ENCODE measurements around the gene CHORDC1. TPM values are rescaled to one million over a fixed set of nuclear protein-coding genes. Genes with fewer than 3 reads are reported as not detected.
"Not testable (repeated sequence)": the region's sequence is repeated elsewhere in the genome, so short reads cannot be mapped to it uniquely, and the experiment has no call there.

The CHORDC1 gene
- polyA plus RNA-seq, 1 donor, result 46.3 TPM

- no peaks in the 10 kb centered on the region for H3K36me3 ChIP-seq (ENCODE audit: control insufficient read depth, insufficient read depth, low read length)
- no peak for DNase-seq
- no peaks in the 10 kb centered on the region for H3K4me1 ChIP-seq (ENCODE audit: control insufficient read depth, insufficient read depth, low read length)
- no peak overlapping the region for H3K27ac ChIP-seq (ENCODE audit: low read length)
- no peaks in the 10 kb centered on the region for H3K9me3 ChIP-seq (ENCODE audit: control insufficient read depth, low read depth, low read length)
- WGBS (ENCODE audit: insufficient coverage, low lambda C conversion rate), result 100% methylated on average over 1 of the region's 4 CpGs
- no peaks in the 10 kb centered on the region for H3K27me3 ChIP-seq (ENCODE audit: control insufficient read depth, insufficient read depth, low read length)
- no peak overlapping the region for H3K4me3 ChIP-seq (ENCODE audit: low read length)
Measured at GRCh38 chr11:90192869-90193582, 29.8 kb downstream of the CHORDC1 start.

DNA sequence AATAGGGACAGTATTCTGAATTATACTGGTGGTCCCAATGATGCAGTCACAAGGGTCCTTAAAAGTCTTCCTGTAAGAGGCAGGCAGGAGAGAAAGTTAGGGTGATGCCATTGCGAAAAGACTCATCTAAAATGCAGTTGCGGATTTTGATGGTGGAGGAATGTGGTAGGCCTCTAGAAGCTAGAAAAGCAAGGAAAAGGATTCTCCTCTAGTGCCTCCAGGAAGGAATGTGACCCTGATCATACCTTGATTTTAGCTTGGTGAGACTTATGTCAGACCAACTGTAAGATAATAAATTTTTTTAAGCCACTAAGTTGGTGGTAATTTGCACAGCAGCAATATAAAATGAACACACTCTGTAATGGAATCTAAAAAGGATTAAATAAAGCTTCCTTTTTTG, 33.8 kb downstream of the CHORDC1 start:
- Histone ChIP-seq H3K4me3 (ENCODE audit: low read length) (no peak overlapping the region), H3K9me3 (ENCODE audit: control insufficient read depth, low read depth, low read length) (no peaks in the 10 kb centered on the region), H3K27me3 (ENCODE audit: control insufficient read depth, insufficient read depth, low read length) (no peaks in the 10 kb centered on the region), H3K27ac (ENCODE audit: low read length) (no peak overlapping the region), H3K36me3 (ENCODE audit: control insufficient read depth, insufficient read depth, low read length) (no peaks in the 10 kb centered on the region), H3K4me1 (ENCODE audit: control insufficient read depth, insufficient read depth, low read length) (no peaks in the 10 kb centered on the region)
- no peak for DNase-seq
- 100% methylated on average over 2 of the region's 2 CpGs for WGBS (ENCODE audit: insufficient coverage, low lambda C conversion rate)

GRCh38 chr11:90187839-90188238, 35.0 kb downstream of the CHORDC1 start:
- WGBS (ENCODE audit: insufficient coverage, low lambda C conversion rate), result 86% methylated on average over 1 of the region's 3 CpGs
- H3K4me1 ChIP-seq (ENCODE audit: control insufficient read depth, insufficient read depth, low read length), result no peaks in the 10 kb centered on the region
- H3K4me3 ChIP-seq (ENCODE audit: low read length), result no peak overlapping the region
- DNase-seq, result no peak
- H3K9me3 ChIP-seq (ENCODE audit: control insufficient read depth, low read depth, low read length), result no peaks in the 10 kb centered on the region
- no peak overlapping the region for H3K27ac ChIP-seq (ENCODE audit: low read length)
- no peaks in the 10 kb centered on the region for H3K36me3 ChIP-seq (ENCODE audit: control insufficient read depth, insufficient read depth, low read length)
- H3K27me3 ChIP-seq (ENCODE audit: control insufficient read depth, insufficient read depth, low read length), result no peaks in the 10 kb centered on the region

DNA sequence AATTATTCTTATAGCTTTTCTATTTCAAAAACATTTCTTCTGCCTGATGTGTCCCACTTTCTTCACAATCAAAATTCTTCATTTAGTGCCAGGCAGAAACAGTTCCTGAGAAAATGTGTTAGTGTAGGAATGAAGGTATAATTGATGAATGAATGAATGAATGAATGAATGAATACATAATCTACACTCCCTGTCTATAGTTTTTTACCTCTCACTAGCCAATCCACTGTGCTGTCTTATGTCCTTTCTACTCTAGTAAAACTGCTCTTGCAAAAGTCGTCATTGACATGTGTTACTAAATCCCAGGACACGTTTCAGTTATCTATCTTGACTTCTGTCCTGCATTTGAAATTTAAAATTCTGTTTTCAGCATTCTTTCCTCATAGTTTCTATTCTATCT, 42.9 kb downstream of the CHORDC1 start:
- no peaks in the 10 kb centered on the region for H3K27me3 ChIP-seq (ENCODE audit: control insufficient read depth, insufficient read depth, low read length)
- DNase-seq, result no peak
- no peak overlapping the region for H3K27ac ChIP-seq (ENCODE audit: low read length)
- H3K4me1 ChIP-seq (ENCODE audit: control insufficient read depth, insufficient read depth, low read length), result no peaks in the 10 kb centered on the region
- H3K36me3 ChIP-seq (ENCODE audit: control insufficient read depth, insufficient read depth, low read length), result no peaks in the 10 kb centered on the region
- no peaks in the 10 kb centered on the region for H3K9me3 ChIP-seq (ENCODE audit: control insufficient read depth, low read depth, low read length)
- H3K4me3 ChIP-seq (ENCODE audit: low read length), result no peak overlapping the region
- no CpG with 5 or more reads among the region's 2 CpGs for WGBS (ENCODE audit: insufficient coverage, low lambda C conversion rate)

- H3K27ac ChIP-seq (ENCODE audit: low read length), result no peak overlapping the region
- H3K36me3 ChIP-seq (ENCODE audit: control insufficient read depth, insufficient read depth, low read length), result no peaks in the 10 kb centered on the region
- H3K27me3 ChIP-seq (ENCODE audit: control insufficient read depth, insufficient read depth, low read length), result no peaks in the 10 kb centered on the region
- no peak for DNase-seq
- no peak overlapping the region for H3K4me3 ChIP-seq (ENCODE audit: low read length)
- H3K4me1 ChIP-seq (ENCODE audit: control insufficient read depth, insufficient read depth, low read length), result no peaks in the 10 kb centered on the region
- 90% methylated on average over 1 of the region's 2 CpGs for WGBS (ENCODE audit: insufficient coverage, low lambda C conversion rate)
- no peaks in the 10 kb centered on the region for H3K9me3 ChIP-seq (ENCODE audit: control insufficient read depth, low read depth, low read length)
Measured at GRCh38 chr11:90178751-90179150, 44.1 kb downstream of the CHORDC1 start.

DNA sequence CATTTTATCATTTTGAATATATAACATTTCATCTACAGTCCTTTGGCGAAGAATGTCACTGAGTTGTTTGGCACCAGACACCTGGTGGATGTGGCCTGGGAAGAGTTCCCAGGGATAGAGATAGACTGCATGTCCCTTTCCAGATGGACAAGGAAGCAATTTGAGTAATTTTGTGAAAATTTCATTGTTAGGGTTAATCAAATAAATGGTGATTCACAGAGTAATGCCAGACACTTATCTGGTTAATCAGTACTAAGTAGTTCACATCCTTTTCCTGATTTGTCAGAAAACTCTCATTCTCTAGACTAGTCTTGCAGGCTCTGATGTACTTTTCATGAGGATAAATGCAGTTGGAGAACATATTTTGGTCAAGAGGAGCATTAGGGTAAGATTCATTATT, 46.8 kb downstream of the CHORDC1 start:
- DNase-seq, result no peak
- H3K4me3 ChIP-seq (ENCODE audit: low read length), result no peak overlapping the region
- no peaks in the 10 kb centered on the region for H3K4me1 ChIP-seq (ENCODE audit: control insufficient read depth, insufficient read depth, low read length)
- H3K9me3 ChIP-seq (ENCODE audit: control insufficient read depth, low read depth, low read length), result no peaks in the 10 kb centered on the region
- H3K27me3 ChIP-seq (ENCODE audit: control insufficient read depth, insufficient read depth, low read length), result no peaks in the 10 kb centered on the region
- H3K36me3 ChIP-seq (ENCODE audit: control insufficient read depth, insufficient read depth, low read length), result no peaks in the 10 kb centered on the region
- no peak overlapping the region for H3K27ac ChIP-seq (ENCODE audit: low read length)
- no CpG with 5 or more reads among the region's 1 CpG for WGBS (ENCODE audit: insufficient coverage, low lambda C conversion rate)

GRCh38 chr11:90171359-90171758, 51.5 kb downstream of the CHORDC1 start:
- Histone ChIP-seq H3K4me3 (ENCODE audit: low read length) (no peak overlapping the region), H3K27me3 (ENCODE audit: control insufficient read depth, insufficient read depth, low read length) (no peaks in the 10 kb centered on the region), H3K9me3 (ENCODE audit: control insufficient read depth, low read depth, low read length) (no peaks in the 10 kb centered on the region), H3K36me3 (ENCODE audit: control insufficient read depth, insufficient read depth, low read length) (no peaks in the 10 kb centered on the region), H3K4me1 (ENCODE audit: control insufficient read depth, insufficient read depth, low read length) (no peaks in the 10 kb centered on the region), H3K27ac (ENCODE audit: low read length) (no peak overlapping the region)
- no peak for DNase-seq

- no peaks in the 10 kb centered on the region for H3K27me3 ChIP-seq (ENCODE audit: control insufficient read depth, insufficient read depth, low read length)
- no peaks in the 10 kb centered on the region for H3K36me3 ChIP-seq (ENCODE audit: control insufficient read depth, insufficient read depth, low read length)
- no peak overlapping the region for H3K4me3 ChIP-seq (ENCODE audit: low read length)
- H3K9me3 ChIP-seq (ENCODE audit: control insufficient read depth, low read depth, low read length), result no peaks in the 10 kb centered on the region
- no peak overlapping the region for H3K27ac ChIP-seq (ENCODE audit: low read length)
- DNase-seq, result no peak
- 94% methylated on average over 3 of the region's 3 CpGs for WGBS (ENCODE audit: insufficient coverage, low lambda C conversion rate)
- no peaks in the 10 kb centered on the region for H3K4me1 ChIP-seq (ENCODE audit: control insufficient read depth, insufficient read depth, low read length)
Measured at GRCh38 chr11:90168571-90168970, 54.3 kb downstream of the CHORDC1 start.

GRCh38 chr11:90167704-90168103, 55.1 kb downstream of the CHORDC1 start:
- H3K27ac ChIP-seq (ENCODE audit: low read length); H3K27me3 ChIP-seq (ENCODE audit: control insufficient read depth, insufficient read depth, low read length); H3K36me3 ChIP-seq (ENCODE audit: control insufficient read depth, insufficient read depth, low read length); DNase-seq; H3K4me3 ChIP-seq (ENCODE audit: low read length); H3K9me3 ChIP-seq (ENCODE audit: control insufficient read depth, low read depth, low read length); H3K4me1 ChIP-seq (ENCODE audit: control insufficient read depth, insufficient read depth, low read length): not testable (repeated sequence)
- WGBS (ENCODE audit: insufficient coverage, low lambda C conversion rate), result no CpG with 5 or more reads among the region's 8 CpGs

DNA sequence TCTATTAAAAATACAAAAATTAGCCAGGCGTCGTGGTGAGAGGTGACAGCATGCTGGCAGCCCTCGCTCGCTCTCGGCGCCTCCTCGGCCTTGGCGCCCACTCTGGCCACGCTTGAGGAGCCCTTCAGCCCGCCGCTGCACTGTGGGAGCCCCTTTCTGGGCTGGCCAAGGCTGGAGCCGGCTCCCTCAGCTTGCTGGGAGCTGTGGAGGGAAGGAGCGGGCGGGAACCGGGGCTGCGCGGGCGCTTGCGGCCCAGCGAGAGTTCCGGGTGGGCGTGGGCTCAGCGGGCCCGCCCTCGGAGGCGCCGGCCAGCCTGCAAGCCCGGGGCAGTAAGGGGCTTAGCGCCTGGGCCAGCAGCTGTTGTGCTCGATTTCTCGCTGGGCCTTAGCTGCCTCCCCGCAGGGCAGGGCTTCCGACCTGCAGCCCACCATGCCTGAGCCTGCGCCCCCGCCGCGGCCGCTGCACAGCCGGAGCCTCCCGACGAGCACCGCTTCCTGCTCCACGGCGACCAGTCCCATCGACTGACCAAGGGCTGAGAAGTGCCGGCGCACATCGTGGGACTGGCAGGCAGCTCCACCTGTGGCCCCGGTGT, 55.8 kb downstream of the CHORDC1 start:
- not testable (repeated sequence) for H3K27ac ChIP-seq (ENCODE audit: low read length); H3K4me3 ChIP-seq (ENCODE audit: low read length); H3K4me1 ChIP-seq (ENCODE audit: control insufficient read depth, insufficient read depth, low read length); H3K36me3 ChIP-seq (ENCODE audit: control insufficient read depth, insufficient read depth, low read length); DNase-seq; H3K27me3 ChIP-seq (ENCODE audit: control insufficient read depth, insufficient read depth, low read length); H3K9me3 ChIP-seq (ENCODE audit: control insufficient read depth, low read depth, low read length)
- no CpG with 5 or more reads among the region's 49 CpGs for WGBS (ENCODE audit: insufficient coverage, low lambda C conversion rate)

Data from large intestine (tissue), 3 donors.